GM21825 (cell line): ENCODE data around the gene CCL26.
"Not testable (repeated sequence)": the region's sequence is repeated elsewhere in the genome, so short reads cannot be mapped to it uniquely, and the experiment has no call there.

Experiments
- ATAC-seq: cut with Tn5 transposase; IDR thresholded peaks from one replicate; pipeline ENCODE4 v1.9.1; 2021; ENCODE audit warnings: mild to moderate bottlenecking, moderate library complexity; ENCODE audit not compliant: unreplicated experiment

Gene CCL26

DNA sequence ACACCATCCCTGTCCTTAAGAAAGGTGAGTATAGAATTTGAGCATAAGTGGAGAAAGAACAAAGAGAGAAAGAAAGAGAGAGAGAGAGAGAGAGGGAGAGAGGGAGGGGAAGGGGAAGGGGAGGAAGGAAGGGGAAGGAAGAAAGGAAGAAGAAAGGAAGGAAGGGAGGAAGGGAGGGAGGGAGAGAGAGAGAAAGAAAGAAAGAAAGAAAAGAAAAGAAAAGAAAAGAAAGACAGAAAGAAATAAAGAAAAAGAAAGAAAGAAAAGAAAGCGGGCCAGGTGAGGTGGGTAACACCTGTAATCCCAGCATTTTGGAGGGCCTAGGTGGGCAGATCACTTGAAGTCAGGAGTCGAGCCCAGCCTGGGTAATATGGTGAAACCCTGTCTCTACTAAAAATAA lies 21.7 kb upstream of the CCL26 start:
- ATAC-seq = no peak

DNA sequence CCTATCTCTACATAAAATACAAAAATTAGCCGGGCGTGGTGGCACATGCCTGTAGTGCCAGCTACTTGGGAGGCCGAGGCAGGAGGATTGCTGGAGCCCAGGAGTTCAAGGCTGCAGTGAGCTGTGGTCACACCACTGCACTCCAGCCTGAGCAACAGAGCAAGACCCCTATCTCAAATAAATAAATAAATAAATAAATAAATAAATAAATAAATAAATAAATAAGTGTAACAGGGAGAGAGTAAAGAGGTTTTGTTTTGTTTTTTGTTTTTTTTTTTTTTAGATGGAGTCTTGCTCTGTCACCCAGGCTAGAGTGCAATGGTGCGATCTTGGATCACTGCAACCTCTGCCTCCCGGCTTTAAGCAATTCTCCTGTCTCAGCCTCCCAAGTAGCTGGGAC lies 20.6 kb upstream of the CCL26 start:
- not testable (repeated sequence) for ATAC-seq

DNA sequence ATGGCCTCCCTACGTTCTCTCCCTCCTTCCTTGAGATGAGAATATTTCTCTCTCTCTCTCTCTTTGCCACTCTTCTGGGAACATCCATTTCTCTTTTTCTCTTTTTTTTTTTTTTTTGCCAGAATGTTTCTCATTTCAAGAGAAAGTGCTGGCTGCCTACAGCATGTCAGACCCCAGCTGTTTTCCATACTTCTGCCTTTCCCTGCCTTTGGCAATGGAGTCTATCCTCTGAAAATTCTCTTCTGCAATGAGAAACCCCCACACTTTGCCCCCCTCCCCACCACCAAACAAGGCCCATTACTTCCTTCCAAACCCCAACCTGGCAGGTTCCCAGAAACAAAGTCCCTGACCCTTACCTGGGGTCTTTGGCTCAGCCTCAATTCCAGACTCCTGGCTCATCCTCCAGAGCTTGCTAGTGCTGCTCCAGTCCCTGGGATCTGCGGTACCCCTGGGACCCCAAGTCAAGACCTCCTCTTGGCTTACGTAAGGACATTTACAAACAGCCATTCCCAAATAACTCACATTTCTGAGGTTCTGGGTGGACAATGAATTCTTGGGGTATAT lies 17.4 kb upstream of the CCL26 start:
- no peak for ATAC-seq

DNA sequence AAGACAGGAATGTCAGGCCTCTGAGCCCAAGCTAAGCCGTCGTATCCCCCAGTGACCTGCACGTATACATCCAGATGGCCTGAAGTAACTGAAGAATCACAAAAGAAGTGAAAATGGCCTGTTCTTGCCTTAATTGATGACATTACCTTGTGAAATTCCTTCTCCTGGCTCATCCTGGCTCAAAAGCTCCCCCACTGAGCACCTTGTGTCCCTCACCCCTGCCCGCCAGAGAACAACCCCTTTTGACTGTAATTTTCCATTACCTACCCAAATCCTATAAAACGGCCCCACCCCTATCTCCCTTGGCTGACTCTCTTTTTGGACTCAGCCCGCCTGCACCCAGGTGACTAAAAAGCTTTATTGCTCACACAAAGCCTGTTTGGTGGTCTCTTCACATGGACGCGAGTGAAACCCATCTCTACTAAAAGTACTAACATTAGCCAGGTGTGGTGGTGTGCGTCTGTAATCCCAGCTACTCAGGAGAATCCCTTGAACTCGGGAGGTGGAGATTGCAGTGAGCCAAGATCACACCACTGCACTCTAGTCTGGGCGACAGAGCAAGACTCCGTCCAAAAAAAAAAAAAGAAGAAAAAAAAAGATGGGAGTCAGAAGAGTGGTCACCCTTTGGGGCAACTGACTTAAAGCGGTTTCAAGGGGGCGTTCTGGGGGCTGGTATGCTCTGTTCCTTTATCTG lies 16.3 kb upstream of the CCL26 start:
- not testable (repeated sequence) for ATAC-seq

DNA sequence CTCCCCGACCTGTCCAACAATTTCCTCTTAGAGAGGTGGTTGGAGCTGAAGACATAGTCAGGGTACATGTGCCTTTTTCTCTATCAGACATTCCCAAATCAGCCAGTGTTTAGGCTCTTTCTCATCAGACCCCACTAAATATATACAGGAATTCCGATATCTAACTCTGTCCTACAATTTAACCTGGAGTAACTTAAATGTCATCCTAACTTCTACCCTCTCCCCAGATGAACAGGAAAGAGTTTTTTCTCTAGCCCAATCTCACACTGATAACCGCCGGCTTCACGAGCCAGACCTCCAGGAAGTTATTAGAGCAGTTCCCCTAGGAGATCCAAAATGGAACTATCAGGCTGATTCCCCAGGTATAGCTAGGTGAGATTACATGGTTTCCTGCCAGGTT lies 11.0 kb upstream of the CCL26 start:
- not testable (repeated sequence) for ATAC-seq

DNA sequence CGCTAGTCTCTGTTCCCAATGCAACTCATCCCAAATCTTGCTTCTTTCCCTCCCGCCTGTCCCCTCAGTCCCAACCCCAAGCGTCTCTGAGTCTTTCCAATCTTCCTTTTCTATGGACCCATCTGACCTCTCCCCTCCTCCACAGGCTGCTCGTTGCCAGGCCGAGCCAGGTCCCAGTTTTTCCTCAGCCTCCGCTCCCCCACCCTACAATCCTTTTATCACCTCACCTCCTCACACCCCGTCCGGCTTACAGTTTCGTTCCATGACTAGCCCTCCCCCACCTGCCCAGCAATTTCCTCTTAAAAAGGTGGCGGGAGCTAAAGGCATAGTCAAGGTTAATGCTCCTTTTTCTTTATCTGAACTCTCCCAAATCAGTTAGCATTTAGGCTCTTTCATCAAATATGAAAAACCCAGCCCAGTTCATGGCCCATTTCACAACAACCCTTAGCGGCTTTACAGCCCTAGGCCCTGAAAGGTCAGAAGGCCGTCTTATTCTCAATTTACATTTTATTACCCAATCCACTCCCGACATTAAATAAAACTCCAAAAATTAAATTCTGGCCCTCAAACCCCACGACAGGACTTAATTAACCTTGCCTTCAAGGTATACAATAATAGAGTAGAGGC lies 8.7 kb upstream of the CCL26 start:
- ATAC-seq = not testable (repeated sequence)

DNA sequence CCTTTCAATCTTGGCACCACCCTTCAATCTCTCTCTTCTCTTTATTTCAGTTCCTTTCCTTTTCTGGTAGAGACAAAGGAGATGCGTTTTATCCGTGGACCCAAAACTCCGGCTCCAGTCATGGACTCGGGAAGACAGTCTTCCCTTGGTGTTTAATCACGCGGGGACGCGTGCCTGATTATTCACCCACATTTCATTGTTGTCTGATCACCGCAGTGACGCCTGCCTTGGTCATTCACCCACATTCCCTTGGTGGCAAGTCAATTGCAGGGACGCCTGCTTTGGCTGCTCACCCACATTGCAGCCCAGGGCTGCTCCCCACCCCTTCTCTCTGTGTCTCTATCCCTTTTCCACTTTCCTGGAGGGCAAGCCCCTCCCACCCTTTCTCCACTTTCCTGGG lies 7.5 kb upstream of the CCL26 start:
- ATAC-seq = not testable (repeated sequence)

DNA sequence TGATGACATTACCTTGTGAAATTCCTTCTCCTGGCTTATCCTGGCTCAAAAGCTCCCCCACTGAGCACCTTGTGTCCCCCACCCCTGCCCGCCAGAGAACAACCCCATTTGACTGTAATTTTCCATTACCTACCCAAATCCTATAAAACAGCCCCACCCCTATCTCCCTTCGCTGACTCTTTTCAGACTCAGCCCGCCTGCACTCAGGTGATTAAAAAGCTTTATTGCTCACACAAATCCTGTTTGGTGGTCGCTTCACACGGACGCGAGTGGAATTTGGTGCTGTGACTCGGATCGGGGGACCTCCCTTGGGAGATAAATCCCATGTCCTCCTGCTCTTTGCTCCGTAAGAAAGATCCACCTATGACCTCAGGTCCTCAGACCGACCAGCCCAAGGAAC lies 7.0 kb upstream of the CCL26 start:
- ATAC-seq = not testable (repeated sequence)

DNA sequence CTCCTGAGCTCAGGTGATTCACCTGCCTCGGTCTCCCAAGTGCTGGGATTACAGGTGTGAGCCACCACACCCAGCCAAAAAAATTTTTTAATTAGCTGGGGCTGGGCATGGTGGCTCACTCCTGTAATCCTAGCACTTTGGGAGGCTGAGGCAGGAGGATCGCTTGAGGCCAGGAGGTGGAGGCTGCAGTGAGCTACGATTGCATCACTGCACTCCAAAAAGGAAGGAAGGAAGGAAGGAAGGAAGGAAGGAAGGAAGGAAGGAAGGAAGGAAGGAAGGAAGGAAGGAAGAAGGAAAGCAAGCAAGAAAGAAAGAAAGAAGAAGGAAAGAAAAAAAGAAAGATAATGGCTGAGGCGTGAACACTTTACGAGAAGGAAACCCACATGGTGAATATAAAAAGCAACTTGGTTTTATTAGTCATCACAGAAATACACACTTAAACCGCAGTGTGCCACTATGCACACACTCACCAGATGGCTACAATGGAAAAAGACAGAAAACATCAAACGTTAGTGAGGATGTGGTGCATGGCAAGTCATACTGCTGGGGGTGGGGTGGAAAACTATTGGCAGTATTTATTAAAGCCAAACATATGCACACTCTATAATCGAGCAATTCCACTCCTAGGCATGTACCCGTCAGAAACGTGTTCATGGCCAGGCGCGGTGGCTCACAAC lies 4.4 kb upstream of the CCL26 start:
- no peak for ATAC-seq

DNA sequence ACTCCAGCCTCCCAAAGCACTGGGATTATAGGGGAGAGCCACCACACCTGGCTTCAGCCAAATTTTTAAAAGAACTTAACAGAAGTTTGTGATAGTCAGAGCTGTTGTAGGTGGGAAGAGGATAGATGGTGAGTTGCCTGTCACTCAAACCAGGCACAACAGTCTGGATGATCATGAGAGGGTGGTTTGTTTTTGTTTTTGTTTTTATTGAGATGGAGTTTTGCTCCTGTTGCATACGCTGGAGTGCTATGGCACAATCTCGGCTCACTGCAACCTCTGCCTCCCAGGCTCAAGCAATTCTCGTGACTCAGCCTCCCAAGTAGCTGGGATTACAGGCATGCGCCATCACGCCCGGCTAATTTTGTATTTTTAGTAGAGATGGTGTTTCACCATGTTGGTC lies 1.9 kb upstream of the CCL26 start:
- not testable (repeated sequence) for ATAC-seq

DNA sequence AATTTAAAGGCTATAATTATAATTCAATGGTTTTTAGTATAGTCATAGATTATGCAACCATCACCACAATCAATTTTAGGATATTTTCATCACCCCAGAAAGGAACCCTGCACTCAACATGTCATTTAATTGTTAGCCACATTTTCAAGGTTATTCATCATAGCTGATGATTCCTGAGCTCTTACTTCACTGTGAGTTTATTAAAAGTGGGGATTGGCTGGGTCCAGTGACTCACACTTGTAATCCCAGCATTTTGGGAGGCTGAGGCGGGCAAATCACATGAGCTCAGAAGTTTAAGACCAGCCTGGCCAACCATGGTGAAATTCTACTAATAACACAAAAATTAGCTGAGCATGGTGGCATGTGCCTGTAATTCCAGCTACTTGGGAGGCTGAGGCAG lies 787 bp downstream of the CCL26 start:
- no peak for ATAC-seq

DNA sequence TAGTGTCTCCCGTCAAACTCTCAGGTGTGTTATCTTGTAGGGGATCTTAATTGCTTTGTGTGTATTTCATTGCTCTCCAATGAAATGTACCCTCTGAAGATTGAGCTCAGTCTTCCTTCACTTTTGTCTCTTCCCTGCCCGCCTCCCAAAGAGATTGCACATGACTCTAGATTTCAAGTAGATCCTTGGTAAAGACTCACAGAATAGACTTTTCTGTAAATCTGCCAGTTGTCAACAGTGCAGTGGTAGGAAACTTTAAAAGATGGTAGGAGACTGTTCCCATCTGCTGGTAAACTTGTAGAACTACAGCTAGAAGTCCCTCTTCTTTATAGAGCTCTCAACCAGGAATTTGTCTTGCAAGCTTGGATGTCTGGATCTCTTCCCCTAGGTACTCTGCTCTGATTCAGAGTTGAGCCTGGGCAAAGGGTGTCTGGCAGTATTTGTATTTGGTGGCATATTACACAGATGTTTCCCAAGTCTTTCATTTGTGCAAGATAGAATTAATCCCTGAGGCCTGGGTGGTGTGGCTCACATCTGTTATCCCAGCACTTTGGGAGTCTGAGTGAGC lies 9.6 kb downstream of the CCL26 start:
- ATAC-seq = no peak

DNA sequence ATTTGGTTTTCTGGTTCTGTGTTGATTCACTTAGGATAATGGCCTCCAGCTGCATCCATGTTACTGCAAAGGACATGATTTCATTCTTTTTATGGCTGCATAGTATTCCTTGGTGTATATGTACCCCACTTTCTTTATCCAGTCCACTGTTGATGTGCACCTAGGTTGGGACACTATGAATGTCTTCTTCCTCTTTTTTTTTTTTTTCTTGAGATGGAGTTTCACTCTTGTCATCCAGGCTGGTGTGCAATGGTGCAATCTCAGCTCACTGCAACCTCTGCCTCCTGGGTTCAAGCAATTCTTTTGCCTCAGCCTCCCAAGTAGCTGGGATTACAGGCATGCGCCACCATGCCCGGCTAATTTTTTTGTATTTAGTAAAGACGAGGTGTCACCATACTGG lies 10.2 kb downstream of the CCL26 start:
- not testable (repeated sequence) for ATAC-seq

DNA sequence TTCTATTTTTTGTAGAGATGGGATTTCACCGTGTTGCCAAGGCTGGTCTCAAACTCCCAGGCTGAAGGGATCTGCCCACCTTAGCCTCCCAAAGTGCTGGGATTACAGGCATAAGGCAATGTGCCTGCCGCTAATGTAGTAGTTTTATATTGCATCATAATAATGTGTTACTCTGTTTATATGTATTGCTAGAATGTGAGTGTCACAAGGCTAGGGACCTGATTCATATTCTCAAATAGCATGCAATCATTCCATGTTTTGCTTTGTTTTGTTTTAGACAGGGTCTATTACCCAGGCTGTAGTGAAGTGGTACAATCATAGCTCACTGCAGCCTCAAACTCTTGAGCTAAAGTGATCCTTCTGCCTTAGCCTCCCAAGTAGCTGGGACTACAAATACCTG lies 13.5 kb downstream of the CCL26 start:
- ATAC-seq = no peak

DNA sequence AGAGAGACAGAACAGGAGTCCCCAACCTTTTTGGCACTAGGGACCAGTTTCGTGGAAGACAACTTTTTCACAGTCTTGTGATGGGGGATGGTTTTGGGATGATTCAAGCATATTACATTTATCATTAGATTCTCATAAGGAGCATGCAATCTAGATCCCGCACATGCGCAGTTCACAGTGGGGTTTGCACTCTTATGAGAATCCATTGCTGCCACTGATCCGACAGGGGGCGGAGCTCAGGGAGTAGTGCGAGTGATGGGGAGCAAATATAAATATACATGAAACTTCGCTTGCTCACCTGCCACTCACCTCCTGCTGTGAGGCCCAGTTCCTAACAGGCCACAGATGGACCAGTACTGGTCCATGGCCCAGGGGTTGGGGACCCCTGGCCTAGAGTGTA lies 14.2 kb downstream of the CCL26 start:
- no peak for ATAC-seq

DNA sequence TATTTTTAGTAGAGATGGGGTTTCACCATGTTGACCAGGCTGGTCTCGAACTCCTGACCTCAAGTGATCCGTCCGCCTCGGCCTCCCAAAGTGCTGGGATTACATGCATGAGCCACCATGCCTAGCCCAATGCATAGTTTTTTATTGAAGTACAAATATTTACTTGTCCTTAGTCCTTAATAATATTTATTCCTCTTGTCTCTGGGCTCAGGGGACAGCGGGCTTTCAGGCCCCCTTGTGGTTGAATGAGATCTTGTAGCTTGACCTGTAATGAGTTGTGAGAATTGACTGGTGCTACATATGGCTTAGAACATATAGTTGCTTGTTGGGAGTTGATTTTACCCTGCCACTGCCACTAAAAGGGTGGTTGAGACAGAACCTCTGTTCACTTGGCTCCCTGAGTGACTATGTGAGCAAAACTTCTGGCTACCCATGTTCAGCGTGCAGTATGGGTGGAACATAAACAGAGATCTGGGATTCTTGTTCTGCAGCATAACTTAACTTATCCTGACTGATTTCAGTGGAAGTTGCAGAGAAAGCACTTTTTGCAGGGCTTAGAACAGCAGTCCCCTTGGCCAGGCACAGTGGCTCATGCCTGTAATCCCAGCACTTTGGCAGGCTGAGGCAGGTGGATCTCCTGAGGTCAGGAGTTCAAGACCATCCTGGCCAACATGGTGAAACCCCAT lies 14.9 kb downstream of the CCL26 start:
- no peak for ATAC-seq

DNA sequence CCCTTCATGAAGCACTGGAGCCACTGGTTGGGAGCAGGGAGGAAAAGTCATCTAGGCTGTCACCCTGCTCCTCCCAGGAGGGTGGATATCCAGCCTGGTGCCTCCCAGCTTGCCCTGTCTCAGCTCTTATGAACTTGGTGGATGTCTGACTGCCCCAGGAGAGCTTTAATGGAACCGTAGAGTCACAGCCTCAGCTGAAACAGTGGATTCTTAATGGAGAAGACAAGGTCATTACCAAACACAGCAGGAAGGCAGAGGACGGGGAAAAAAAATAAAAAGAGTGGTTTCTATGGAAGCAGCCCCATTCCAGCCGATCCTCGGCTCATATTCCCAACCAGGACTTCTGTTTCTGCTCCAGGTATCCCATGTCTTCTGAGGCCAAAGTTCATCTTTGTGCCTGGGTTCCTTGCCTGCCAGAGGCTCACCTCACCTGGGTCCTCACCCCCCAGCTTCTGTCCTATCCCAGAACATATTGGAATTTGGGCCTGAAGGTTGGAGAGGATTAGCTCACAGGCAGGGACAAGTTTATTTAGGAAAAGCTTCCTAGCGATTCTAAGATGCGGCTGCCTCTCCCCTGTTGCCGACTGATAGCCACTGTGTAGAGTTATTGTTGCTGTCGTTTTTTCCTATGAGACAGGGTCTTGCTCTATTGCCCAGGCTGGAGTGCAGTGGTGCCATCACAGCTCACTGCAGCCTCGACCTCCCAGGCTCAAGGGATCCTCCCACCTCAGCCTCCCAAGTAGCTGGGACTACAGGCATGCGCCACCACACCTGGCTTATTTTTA lies 15.6 kb downstream of the CCL26 start:
- ATAC-seq = no peak

DNA sequence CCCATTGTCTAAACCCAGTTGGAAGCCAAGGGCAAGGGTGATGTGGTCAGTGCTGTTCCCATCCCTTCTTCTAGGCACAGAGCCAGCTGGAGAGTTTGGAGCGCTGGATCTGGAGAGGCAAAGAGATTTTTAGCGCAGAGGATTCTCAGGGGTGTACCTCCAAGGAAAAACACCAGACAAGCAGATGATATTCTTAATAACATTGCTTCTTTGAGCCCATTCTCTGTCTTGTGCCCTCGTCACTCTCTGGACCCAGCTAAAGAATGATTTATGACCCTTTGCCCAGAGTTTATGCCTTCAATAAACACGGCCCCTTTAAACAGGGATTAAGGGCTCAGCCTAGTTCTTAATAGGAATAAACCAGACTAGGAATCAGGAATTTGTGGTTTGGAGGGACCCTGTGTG lies 28.6 kb downstream of the CCL26 start:
- ATAC-seq = no peak

DNA sequence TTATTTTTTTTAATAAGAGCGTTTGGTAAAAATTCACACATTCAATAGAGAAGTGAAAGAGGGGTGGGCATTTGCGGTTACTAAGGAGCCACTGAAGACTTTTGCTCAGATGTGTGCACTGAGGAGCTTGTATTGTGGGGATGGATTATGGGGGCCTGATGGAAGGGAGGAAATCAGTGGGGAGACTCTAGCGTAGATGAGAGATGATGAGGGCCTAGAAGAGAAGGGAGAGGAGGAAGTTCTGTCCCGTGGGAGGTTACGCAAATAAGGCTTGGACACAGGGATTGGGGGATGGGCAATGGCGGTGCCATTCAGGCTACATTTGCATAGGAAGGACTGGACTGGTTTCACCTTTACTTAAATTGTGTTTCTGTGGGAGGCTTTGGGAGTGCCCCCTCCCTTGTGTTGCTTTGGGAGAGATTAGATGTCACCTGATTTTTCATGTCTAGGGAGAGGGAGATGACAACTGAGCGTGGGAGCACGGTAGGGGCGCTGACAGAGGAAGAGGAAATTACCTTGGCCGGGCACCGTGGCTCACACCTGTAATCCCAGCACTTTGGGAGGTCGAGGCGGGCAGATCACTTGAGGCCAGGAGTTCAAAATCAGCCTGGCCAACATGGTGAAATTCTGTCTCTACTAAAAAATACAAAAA lies 31.0 kb downstream of the CCL26 start:
- ATAC-seq = no peak
